Mucosa of rectum (tissue), 2 donors: ENCODE measurements around the gene SEMA6A.

ENCODE experiments used
- H3K27ac ChIP-seq, 2 donors: one replicate each; pipeline ENCODE4 v1.7.0; 2013; ENCODE audit warnings: inconsistent platforms in 2 of 2, low read depth in 2 of 2, low read length in 2 of 2
- H3K27me3 ChIP-seq, 2 donors: one replicate each; pipeline ENCODE4 v1.7.0; 2013; ENCODE audit warnings: low read length in 2 of 2; ENCODE audit not compliant: control insufficient read depth in 2 of 2, insufficient read depth in 2 of 2
- H3K36me3 ChIP-seq, 2 donors: one replicate each; pipeline ENCODE4 v1.7.0; 2013; ENCODE audit warnings: low read length in 2 of 2; ENCODE audit not compliant: control insufficient read depth in 2 of 2, insufficient read depth in 2 of 2
- H3K4me1 ChIP-seq, 2 donors: one replicate each; pipeline ENCODE4 v1.7.0; 2013; ENCODE audit warnings: low read length in 2 of 2, mild to moderate bottlenecking in 1 of 2; ENCODE audit not compliant: control insufficient read depth in 2 of 2, insufficient read depth in 2 of 2
- H3K4me3 ChIP-seq, 2 donors: one replicate each; pipeline ENCODE4 v1.7.0; 2013; ENCODE audit warnings: low read length in 2 of 2
- H3K9ac ChIP-seq, 2 donors: one replicate each; pipeline ENCODE4 v1.7.0; 2013; ENCODE audit warnings: low read length in 2 of 2, low read depth in 1 of 2, mild to moderate bottlenecking in 1 of 2
- H3K9me3 ChIP-seq, 2 donors: one replicate each; pipeline ENCODE4 v1.7.0; 2013; ENCODE audit warnings: low read length in 2 of 2; ENCODE audit not compliant: control insufficient read depth in 2 of 2
- donor health status: healthy.
- donor health status: Normal muscosa, but diverticular disease.

Gene SEMA6A

GRCh38 chr5:116484645-116485044 is 90.0 kb downstream of the SEMA6A start:
- no peak overlapping the region for H3K4me3 ChIP-seq
- H3K27ac ChIP-seq: no peak overlapping the region
- no peaks in the 10 kb centered on the region for H3K27me3 ChIP-seq
- H3K9me3 ChIP-seq: no peaks in the 10 kb centered on the region
- no peak overlapping the region for H3K9ac ChIP-seq
- peaks cover 46 to 51% of the 10 kb centered on the region in 2 donors for H3K36me3 ChIP-seq
- peaks cover 0 to 4% of the 10 kb centered on the region in 2 donors for H3K4me1 ChIP-seq

GRCh38 chr5:116482394-116482793 is 92.2 kb downstream of the SEMA6A start:
- Histone ChIP-seq H3K4me3 (no peak overlapping the region), H3K36me3 (peaks cover 53 to 55% of the 10 kb centered on the region in 2 donors), H3K27me3 (no peaks in the 10 kb centered on the region), H3K4me1 (peaks cover 0 to 4% of the 10 kb centered on the region in 2 donors), H3K9ac (no peak overlapping the region), H3K9me3 (peaks cover 1 to 3% of the 10 kb centered on the region in 2 donors), H3K27ac (no peak overlapping the region)

- Histone ChIP-seq H3K27me3 (no peaks in the 10 kb centered on the region), H3K27ac (no peak overlapping the region), H3K4me3 (no peak overlapping the region), H3K9ac (no peak overlapping the region), H3K9me3 (peaks cover 6 to 11% of the 10 kb centered on the region in 2 donors), H3K4me1 (no peaks in the 10 kb centered on the region), H3K36me3 (peaks cover 61 to 64% of the 10 kb centered on the region in 2 donors)
Observed at GRCh38 chr5:116480894-116481510, 93.6 kb downstream of the SEMA6A start.

- H3K4me1 ChIP-seq: no peaks in the 10 kb centered on the region
Observed at GRCh38 chr5:116479776-116480675, 94.6 kb downstream of the SEMA6A start.

GRCh38 chr5:116478491-116478890 is 96.1 kb downstream of the SEMA6A start:
- Histone ChIP-seq H3K9ac (no peak overlapping the region), H3K36me3 (peaks cover 67 to 72% of the 10 kb centered on the region in 2 donors), H3K9me3 (peaks cover 6 to 11% of the 10 kb centered on the region in 2 donors), H3K4me3 (no peak overlapping the region), H3K27ac (no peak overlapping the region), H3K27me3 (no peaks in the 10 kb centered on the region), H3K4me1 (no peaks in the 10 kb centered on the region)

More at GRCh38 chr5:116479776-116480675, 94.6 kb downstream of the SEMA6A start:
- H3K9me3 ChIP-seq: peaks cover 6 to 11% of the 10 kb centered on the region in 2 donors
- H3K27me3 ChIP-seq: no peaks in the 10 kb centered on the region
- H3K36me3 ChIP-seq: peaks cover 62 to 70% of the 10 kb centered on the region in 2 donors
- H3K9ac ChIP-seq: no peak overlapping the region
- no peak overlapping the region for H3K4me3 ChIP-seq
- H3K27ac ChIP-seq: no peak overlapping the region

- Histone ChIP-seq H3K9me3 (peaks cover 6 to 11% of the 10 kb centered on the region in 2 donors), H3K27ac (no peak overlapping the region), H3K36me3 (peaks cover 67 to 79% of the 10 kb centered on the region in 2 donors), H3K27me3 (no peaks in the 10 kb centered on the region), H3K4me3 (no peak overlapping the region), H3K4me1 (no peaks in the 10 kb centered on the region), H3K9ac (no peak overlapping the region)
Observed at GRCh38 chr5:116476897-116477537, 97.6 kb downstream of the SEMA6A start.

GRCh38 chr5:116475338-116475737 is 99.3 kb downstream of the SEMA6A start:
- Histone ChIP-seq H3K4me1 (no peaks in the 10 kb centered on the region), H3K4me3 (no peak overlapping the region), H3K9ac (no peak overlapping the region), H3K27ac (no peak overlapping the region), H3K36me3 (peaks cover 64 to 66% of the 10 kb centered on the region in 2 donors), H3K27me3 (no peaks in the 10 kb centered on the region), H3K9me3 (peaks cover 6 to 11% of the 10 kb centered on the region in 2 donors)

- no peak overlapping the region for H3K27ac ChIP-seq
- no peak overlapping the region for H3K9ac ChIP-seq
- no peaks in the 10 kb centered on the region for H3K4me1 ChIP-seq
- no peaks in the 10 kb centered on the region for H3K27me3 ChIP-seq
- H3K36me3 ChIP-seq: peaks cover 49 to 50% of the 10 kb centered on the region in 2 donors
- H3K4me3 ChIP-seq: no peak overlapping the region
- peaks cover 6 to 11% of the 10 kb centered on the region in 2 donors for H3K9me3 ChIP-seq
Observed at GRCh38 chr5:116473706-116474105, 100.9 kb downstream of the SEMA6A start.

GRCh38 chr5:116472274-116472673 is 102.3 kb downstream of the SEMA6A start:
- Histone ChIP-seq H3K27me3 (no peaks in the 10 kb centered on the region), H3K36me3 (peaks cover 48% of the 10 kb centered on the region in 2 donors), H3K27ac (no peak overlapping the region), H3K4me1 (no peaks in the 10 kb centered on the region), H3K9ac (no peak overlapping the region), H3K4me3 (no peak overlapping the region), H3K9me3 (peaks cover 4 to 8% of the 10 kb centered on the region in 2 donors)

- no peaks in the 10 kb centered on the region for H3K4me1 ChIP-seq
- H3K9ac ChIP-seq: no peak overlapping the region
- peaks cover 39 to 41% of the 10 kb centered on the region in 2 donors for H3K36me3 ChIP-seq
- no peak overlapping the region for H3K27ac ChIP-seq
- H3K9me3 ChIP-seq: no peaks in the 10 kb centered on the region
- H3K27me3 ChIP-seq: no peaks in the 10 kb centered on the region
- H3K4me3 ChIP-seq: no peak overlapping the region
Observed at GRCh38 chr5:116469631-116470030, 105.0 kb downstream of the SEMA6A start.
